K562 (cell line): ENCODE data around the gene ZEB2. TPM values are rescaled to one million over a fixed set of nuclear protein-coding genes. Genes with fewer than 3 reads are reported as not detected.

ENCODE experiments used
- ATAC-seq: fragments of 200-7000 bp; cut with Tn5 transposase; 3 replicates; pipeline ENCODE4 v1.9.1; 2020; ENCODE audit warnings: moderate library complexity
- BruUV-seq: library from RNA; stranded (reverse); fragments of 400-500 nt; replicated peaks from 2 replicates; lab custom pipeline; 2021; lab: Mats Ljungman, UMichigan
- CTCF ChIA-PET: fragments of 300-600 bp; formaldehyde crosslinking; extraction: SDS; loops from one replicate; lab custom pipeline; 2021; ENCODE audit warnings: low intra/inter-chr PET ratio; lab: Yijun Ruan, JAX
- POLR2A ChIA-PET: fragments of 300-600, 350-650 bp; sonication (Branson Sonifier 250); formaldehyde crosslinking; extraction: SDS; loops from one replicate; lab custom pipeline; 2021; ENCODE audit warnings: antibody characterized with exemption, inconsistent platforms; lab: Yijun Ruan, JAX
- DNase-seq, 4 experiments: peaks; one replicate each; pipeline versions ENCODE4 v3.0.0 to v3.0.0-alpha.2; 2011 to 2018; ENCODE audit warnings: low spot score in 3 of 4, mixed read lengths in 3 of 4; ENCODE audit errors: extremely low read depth in 1 of 4
- FAIRE-seq: peaks from 2 replicates; lab custom pipeline; 2011; peaks lifted over from hg19 to GRCh38; lab: Jason Lieb, UNC
- H2AFZ ChIP-seq: 2 replicates; pipeline ENCODE4 v1.6.0; 2011; ENCODE audit warnings: low read depth, low read length, control low read depth, inconsistent platforms
- H3K27ac ChIP-seq: fragments of 200-600 bp; 3 replicates; pipeline ENCODE4 v1.8.0; 2011; ENCODE audit warnings: low read depth, mild to moderate bottlenecking, control low read depth, inconsistent platforms, low read length, moderate library complexity, mixed read lengths; ENCODE audit errors: extremely low read depth
- H3K27me3 ChIP-seq, 2 experiments: fragments of 300-600 bp in 1 of 2; 2 replicates in 1 of 2; 3 replicates in 1 of 2; pipeline versions ENCODE4 v1.6.0 to v1.8.0; 2011; ENCODE audit warnings: inconsistent platforms in 2 of 2, low read length in 2 of 2, mild to moderate bottlenecking in 1 of 2, mixed read lengths in 1 of 2, moderate library complexity in 1 of 2; ENCODE audit not compliant: control insufficient read depth in 2 of 2, insufficient read depth in 2 of 2
- H3K36me3 ChIP-seq: fragments of 300-600 bp; 3 replicates; pipeline ENCODE4 v1.8.0; 2011; ENCODE audit warnings: mild to moderate bottlenecking, low read length, inconsistent platforms; ENCODE audit not compliant: control insufficient read depth, insufficient read depth
- H3K4me1 ChIP-seq, 2 experiments: fragments of 200-600 bp in 1 of 2; replicated peaks in 1 of 2; 2 replicates in 1 of 2; 3 replicates in 1 of 2; pipeline versions ENCODE4 v1.5.1 to v1.8.0; 2011; ENCODE audit warnings: inconsistent platforms in 2 of 2, low read length in 2 of 2, mild to moderate bottlenecking in 1 of 2, mixed read lengths in 1 of 2, moderate library complexity in 1 of 2; ENCODE audit not compliant: control insufficient read depth in 2 of 2, insufficient read depth in 2 of 2
- H3K4me2 ChIP-seq: 2 replicates; pipeline ENCODE4 v1.6.1; 2011; ENCODE audit warnings: low read length, control low read depth, inconsistent platforms, mixed read lengths; ENCODE audit not compliant: insufficient read depth
- H3K4me3 ChIP-seq: fragments of 200-600 bp; sonication (generic), shearing (Covaris generic); 2 replicates; pipeline ENCODE4 v1.5.1; 2016; ENCODE audit warnings: control low read depth, inconsistent platforms
- H3K79me2 ChIP-seq: fragments of 200-600 bp; 3 replicates; pipeline ENCODE4 v1.8.0; 2011; ENCODE audit warnings: low read length, inconsistent platforms; ENCODE audit not compliant: control insufficient read depth, insufficient read depth
- H3K9ac ChIP-seq, 2 experiments: 2 replicates each; pipeline versions ENCODE4 v1.6.0 to v1.6.1; 2011; ENCODE audit warnings: low read depth in 2 of 2, low read length in 2 of 2, control low read depth in 1 of 2, inconsistent platforms in 1 of 2, mild to moderate bottlenecking in 1 of 2, mixed read lengths in 1 of 2; ENCODE audit not compliant: insufficient read depth in 1 of 2
- H3K9me1 ChIP-seq: one replicate; pipeline ENCODE4 v1.6.0; 2011; ENCODE audit warnings: inconsistent platforms, mild to moderate bottlenecking, low read length, moderate library complexity; ENCODE audit not compliant: control insufficient read depth, insufficient read depth
- H3K9me3 ChIP-seq: replicated peaks from 2 replicates; pipeline ENCODE4 v1.5.1; 2011; ENCODE audit warnings: low read depth, low read length, inconsistent platforms; ENCODE audit not compliant: control insufficient read depth, insufficient read depth
- H4K20me1 ChIP-seq: replicated peaks from 2 replicates; pipeline ENCODE4 v1.6.1; 2011; ENCODE audit warnings: low read length, inconsistent platforms, mixed read lengths; ENCODE audit not compliant: control insufficient read depth, insufficient read depth
- ARID1B ChIP-seq: fragments of 450-650 bp; IDR thresholded peaks from 2 replicates; pipeline ENCODE4 v1.6.1; 2016; ENCODE audit warnings: antibody characterized with exemption, mild to moderate bottlenecking, inconsistent platforms
- ARNT ChIP-seq, 2 experiments: fragments of 450-650 bp; IDR thresholded peaks; 2 replicates each; pipeline ENCODE4 v1.6.1; 2016; ENCODE audit warnings: mild to moderate bottlenecking in 1 of 2
- CBFA2T2 ChIP-seq: fragments of 450-650 bp; conservative IDR thresholded peaks from 2 replicates; pipeline ENCODE4 v1.6.1; 2017; ENCODE audit warnings: mild to moderate bottlenecking
- CSDE1 ChIP-seq, 2 experiments: fragments of 450-650 bp; IDR thresholded peaks; 2 replicates each; pipeline ENCODE4 v1.6.1; 2016; ENCODE audit warnings: mild to moderate bottlenecking in 1 of 2
- DPF2 ChIP-seq: fragments of 450-650 bp; IDR thresholded peaks from 2 replicates; pipeline ENCODE4 v1.6.1; 2016
- EP400 ChIP-seq: fragments of 450-650 bp; IDR thresholded peaks from 2 replicates; pipeline ENCODE4 v1.6.1; 2017; ENCODE audit warnings: antibody characterized with exemption, mild to moderate bottlenecking, moderate library complexity
- HSF4 ChIP-seq: fragments of 250-450 bp; sonication (Bioruptor Pico); IDR thresholded peaks from 2 replicates; pipeline ENCODE4 v2.1.2; 2022; ENCODE audit warnings: mild to moderate bottlenecking, moderate library complexity, borderline replicate concordance
- PML ChIP-seq: IDR thresholded peaks from 2 replicates; pipeline ENCODE4 v1.6.1; 2012; ENCODE audit warnings: low read length, inconsistent platforms
- YY1 ChIP-seq, 3 experiments: IDR thresholded peaks; 2 replicates each; pipeline ENCODE4 v1.6.1; 2011; ENCODE audit warnings: low read length in 2 of 3, mild to moderate bottlenecking in 2 of 3, moderate library complexity in 2 of 3, borderline replicate concordance in 1 of 3, control low read depth in 1 of 3, low read depth in 1 of 3; ENCODE audit not compliant: insufficient read depth in 3 of 3, insufficient replicate concordance in 2 of 3, control insufficient read depth in 1 of 3, insufficient read length in 1 of 3; ENCODE audit errors: extremely low read depth in 1 of 3
- ZNF780A ChIP-seq: fragments of 250-450 bp; sonication (Bioruptor Pico); IDR thresholded peaks from 2 replicates; pipeline ENCODE4 v1.5.0; 2021; ENCODE audit warnings: mild to moderate bottlenecking
- WGBS: fragments of 100-300 bp; shearing (Covaris generic); methylation state at CpG from one replicate; pipeline ENCODE4 v1.1.6; 2016; ENCODE audit warnings: low coverage, mixed read lengths; ENCODE audit not compliant: insufficient coverage; ENCODE audit errors: missing lambda C conversion rate; 5-methylcytosine and 5-hydroxymethylcytosine counted together
- in situ Hi-C: fragments of 300-500 bp; cut with MboI; formaldehyde crosslinking; loops from 4 replicates; pipeline ENCODE4 v1.15.0; 2018; ENCODE audit warnings: inconsistent platforms, mixed read lengths
- intact Hi-C: fragments of 100-400 bp; cut with micrococcal nuclease; formaldehyde crosslinking; loops from 2 replicates; pipeline ENCODE4 v1.14.2; 2022
- polyA plus RNA-seq, 8 experiments: library from polyadenylated mRNA; depleted of rRNA in 4 of 8; stranded (reverse) in 5 of 8; unstranded in 3 of 8; fragments of >200 nt; fragmentation: Nextera tagmentation in 2 of 8; fragmentation: Illumina TruSeq in 1 of 8; extraction: Ambion mirVana in 2 of 8; extraction: Trizol in 1 of 8; gene quantifications; 2 replicates each; pipeline versions ENCODE4 v1.2.1 to v1.2.3, GENCODE V29; 2011 to 2014; ENCODE audit warnings: inconsistent platforms in 1 of 8, missing spikeins in 1 of 8
- total RNA-seq, 7 experiments: library from RNA; depleted of rRNA in 6 of 7; stranded (reverse); fragments of >200 nt in 6 of 7; fragmentation: Illumina TruSeq in 2 of 7; extraction: Trizol in 2 of 7; gene quantifications; 2 replicates each; pipeline versions ENCODE4 v1.2.1 to v1.2.3, GENCODE V29; 2011 to 2021; ENCODE audit warnings: low replicate concordance in 1 of 7
- TF ChIP-seq, protein P1 (sequence below): fragments of 450-650 bp; formaldehyde crosslinking; IDR thresholded peaks from 2 replicates; pipeline ENCODE4 v1.4.0; 2020; ENCODE audit warnings: mild to moderate bottlenecking
- TF ChIP-seq, protein P2 (sequence below), 2 experiments: fragments of 450-650 bp; IDR thresholded peaks; 2 replicates each; pipeline ENCODE4 v1.6.1; 2018; ENCODE audit warnings: mild to moderate bottlenecking in 2 of 2, low read depth in 1 of 2; ENCODE audit not compliant: partially characterized antibody in 2 of 2
- TF ChIP-seq, protein P3 (sequence below): fragments of 250-450 bp; sonication (Bioruptor Pico); IDR thresholded peaks from 2 replicates; pipeline ENCODE4 v1.5.0; 2021; ENCODE audit warnings: mild to moderate bottlenecking, moderate library complexity

The ZEB2 gene
- total and polyA plus RNA-seq, 9 of the 15 experiments (the other 6 are each of a cell fraction or from before 2014, with no cell fraction given) = 15.1 to 113 (median 72.3) TPM

DNA sequence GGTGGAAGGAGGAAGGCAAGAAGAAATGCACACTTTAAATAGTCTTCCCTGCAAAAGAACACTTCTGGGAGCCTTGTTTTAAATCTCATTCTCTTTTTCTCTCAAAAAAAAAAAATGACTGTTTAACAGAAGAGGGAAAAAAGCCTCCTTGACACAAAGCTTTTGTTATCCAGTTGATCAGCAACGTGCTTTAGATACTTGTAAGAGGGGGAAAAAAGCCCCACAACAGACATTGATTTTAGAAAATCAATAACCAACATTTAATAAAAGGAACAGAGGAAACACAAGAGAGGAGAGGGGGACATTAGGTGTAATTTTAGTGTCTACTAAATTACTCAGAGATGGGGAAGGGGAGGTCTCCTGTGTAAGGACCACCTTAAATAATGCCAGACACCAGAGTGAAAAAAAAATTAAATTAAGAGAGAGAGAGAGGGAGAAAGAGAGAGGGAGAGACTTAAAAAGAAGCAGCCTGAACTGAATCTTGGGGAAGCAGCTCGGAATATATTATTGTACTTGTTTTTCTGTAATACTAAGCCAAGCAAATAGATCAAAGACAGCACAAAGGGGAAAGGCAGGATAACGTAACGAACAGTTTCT is 4.7 kb downstream of the ZEB2 start:
- Histone ChIP-seq H3K4me1 (peaks cover 22 to 40% of the 10 kb centered on the region in 2 experiments), H3K36me3 (peaks cover 60% of the 10 kb centered on the region), H2AFZ (no peak overlapping the region), H3K9me3 (no peaks in the 10 kb centered on the region), H3K27ac (peak overlapping the region; percentile 95), H4K20me1 (peaks cover 25% of the 10 kb centered on the region), H3K4me3 (peak overlapping the region; percentile 91), H3K9ac (peak overlapping the region; percentile 96 to 97), H3K27me3 (no peaks in the 10 kb centered on the region), H3K4me2 (peak overlapping the region; percentile 80), H3K9me1 (no peaks in the 10 kb centered on the region), H3K79me2 (peaks cover 98% of the 10 kb centered on the region)
- in situ Hi-C loops = no loop called here
- CTCF ChIA-PET = no interaction called here
- ATAC-seq (no peak), FAIRE-seq (no peak), DNase-seq (no peak)
- POLR2A ChIA-PET = interaction anchor here (0.7 to 1.2 kb wide), 5 partner anchors 8 to 771 kb away, joined by 3 to 4 read pairs (median 3); no protein-coding TSS in a partner anchor
- 6% methylated on average over 4 of the region's 4 CpGs for WGBS
- intact Hi-C loops = no loop called here
- no TSS peak for BruUV-seq
- TF ChIP-seq ZNF780A (CRISPR knock-in tag) = no peak
- TF ChIP-seq YY1 (IDR thresholded peaks at IDR 0.05; ENCODE audit: borderline replicate concordance in 1 of 3, control insufficient read depth in 1 of 3, extremely low read depth in 1 of 3, insufficient read depth in 3 of 3, insufficient read length in 1 of 3, insufficient replicate concordance in 2 of 3, low read depth in 1 of 3, low read length in 2 of 3) = no peak
- TF ChIP-seq ARID1B = peak; percentile 23; the same call in 1 of the 2 replicates
- TF ChIP-seq DPF2 = 0 out of 2 replicates have a peak, but pooled peaks have one; percentile 8
- TF ChIP-seq PML = no peak
- TF ChIP-seq CSDE1 (IDR thresholded peaks at IDR 0.05) = 0 out of 4 replicates have a peak, but pooled peaks of 1 of the 2 experiments have one; percentile 65
- TF ChIP-seq HSF4 (CRISPR knock-in tag) = no peak
- no peak for TF ChIP-seq CBFA2T2
- TF ChIP-seq ARNT (IDR thresholded peaks at IDR 0.05) = 0 out of 4 replicates have a peak, but pooled peaks of 1 of the 2 experiments have one; percentile 54
- TF ChIP-seq, protein P1, sequence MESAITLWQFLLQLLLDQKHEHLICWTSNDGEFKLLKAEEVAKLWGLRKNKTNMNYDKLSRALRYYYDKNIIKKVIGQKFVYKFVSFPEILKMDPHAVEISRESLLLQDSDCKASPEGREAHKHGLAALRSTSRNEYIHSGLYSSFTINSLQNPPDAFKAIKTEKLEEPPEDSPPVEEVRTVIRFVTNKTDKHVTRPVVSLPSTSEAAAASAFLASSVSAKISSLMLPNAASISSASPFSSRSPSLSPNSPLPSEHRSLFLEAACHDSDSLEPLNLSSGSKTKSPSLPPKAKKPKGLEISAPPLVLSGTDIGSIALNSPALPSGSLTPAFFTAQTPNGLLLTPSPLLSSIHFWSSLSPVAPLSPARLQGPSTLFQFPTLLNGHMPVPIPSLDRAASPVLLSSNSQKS (CRISPR knock-in tag) = no peak
- TF ChIP-seq, protein P2, sequence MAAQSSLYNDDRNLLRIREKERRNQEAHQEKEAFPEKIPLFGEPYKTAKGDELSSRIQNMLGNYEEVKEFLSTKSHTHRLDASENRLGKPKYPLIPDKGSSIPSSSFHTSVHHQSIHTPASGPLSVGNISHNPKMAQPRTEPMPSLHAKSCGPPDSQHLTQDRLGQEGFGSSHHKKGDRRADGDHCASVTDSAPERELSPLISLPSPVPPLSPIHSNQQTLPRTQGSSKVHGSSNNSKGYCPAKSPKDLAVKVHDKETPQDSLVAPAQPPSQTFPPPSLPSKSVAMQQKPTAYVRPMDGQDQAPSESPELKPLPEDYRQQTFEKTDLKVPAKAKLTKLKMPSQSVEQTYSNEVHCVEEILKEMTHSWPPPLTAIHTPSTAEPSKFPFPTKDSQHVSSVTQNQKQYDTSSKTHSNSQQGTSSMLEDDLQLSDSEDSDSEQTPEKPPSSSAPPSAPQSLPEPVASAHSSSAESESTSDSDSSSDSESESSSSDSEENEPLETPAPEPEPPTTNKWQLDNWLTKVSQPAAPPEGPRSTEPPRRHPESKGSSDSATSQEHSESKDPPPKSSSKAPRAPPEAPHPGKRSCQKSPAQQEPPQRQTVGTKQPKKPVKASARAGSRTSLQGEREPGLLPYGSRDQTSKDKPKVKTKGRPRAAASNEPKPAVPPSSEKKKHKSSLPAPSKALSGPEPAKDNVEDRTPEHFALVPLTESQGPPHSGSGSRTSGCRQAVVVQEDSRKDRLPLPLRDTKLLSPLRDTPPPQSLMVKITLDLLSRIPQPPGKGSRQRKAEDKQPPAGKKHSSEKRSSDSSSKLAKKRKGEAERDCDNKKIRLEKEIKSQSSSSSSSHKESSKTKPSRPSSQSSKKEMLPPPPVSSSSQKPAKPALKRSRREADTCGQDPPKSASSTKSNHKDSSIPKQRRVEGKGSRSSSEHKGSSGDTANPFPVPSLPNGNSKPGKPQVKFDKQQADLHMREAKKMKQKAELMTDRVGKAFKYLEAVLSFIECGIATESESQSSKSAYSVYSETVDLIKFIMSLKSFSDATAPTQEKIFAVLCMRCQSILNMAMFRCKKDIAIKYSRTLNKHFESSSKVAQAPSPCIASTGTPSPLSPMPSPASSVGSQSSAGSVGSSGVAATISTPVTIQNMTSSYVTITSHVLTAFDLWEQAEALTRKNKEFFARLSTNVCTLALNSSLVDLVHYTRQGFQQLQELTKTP (IDR thresholded peaks at IDR 0.05; ENCODE audit: low read depth in 1 of 2, partially characterized antibody in 2 of 2) = peak in 1 of 2 experiments; percentile 72
- TF ChIP-seq EP400 = 0 out of 2 replicates have a peak, but pooled peaks have one; percentile 26
- TF ChIP-seq, protein P3, sequence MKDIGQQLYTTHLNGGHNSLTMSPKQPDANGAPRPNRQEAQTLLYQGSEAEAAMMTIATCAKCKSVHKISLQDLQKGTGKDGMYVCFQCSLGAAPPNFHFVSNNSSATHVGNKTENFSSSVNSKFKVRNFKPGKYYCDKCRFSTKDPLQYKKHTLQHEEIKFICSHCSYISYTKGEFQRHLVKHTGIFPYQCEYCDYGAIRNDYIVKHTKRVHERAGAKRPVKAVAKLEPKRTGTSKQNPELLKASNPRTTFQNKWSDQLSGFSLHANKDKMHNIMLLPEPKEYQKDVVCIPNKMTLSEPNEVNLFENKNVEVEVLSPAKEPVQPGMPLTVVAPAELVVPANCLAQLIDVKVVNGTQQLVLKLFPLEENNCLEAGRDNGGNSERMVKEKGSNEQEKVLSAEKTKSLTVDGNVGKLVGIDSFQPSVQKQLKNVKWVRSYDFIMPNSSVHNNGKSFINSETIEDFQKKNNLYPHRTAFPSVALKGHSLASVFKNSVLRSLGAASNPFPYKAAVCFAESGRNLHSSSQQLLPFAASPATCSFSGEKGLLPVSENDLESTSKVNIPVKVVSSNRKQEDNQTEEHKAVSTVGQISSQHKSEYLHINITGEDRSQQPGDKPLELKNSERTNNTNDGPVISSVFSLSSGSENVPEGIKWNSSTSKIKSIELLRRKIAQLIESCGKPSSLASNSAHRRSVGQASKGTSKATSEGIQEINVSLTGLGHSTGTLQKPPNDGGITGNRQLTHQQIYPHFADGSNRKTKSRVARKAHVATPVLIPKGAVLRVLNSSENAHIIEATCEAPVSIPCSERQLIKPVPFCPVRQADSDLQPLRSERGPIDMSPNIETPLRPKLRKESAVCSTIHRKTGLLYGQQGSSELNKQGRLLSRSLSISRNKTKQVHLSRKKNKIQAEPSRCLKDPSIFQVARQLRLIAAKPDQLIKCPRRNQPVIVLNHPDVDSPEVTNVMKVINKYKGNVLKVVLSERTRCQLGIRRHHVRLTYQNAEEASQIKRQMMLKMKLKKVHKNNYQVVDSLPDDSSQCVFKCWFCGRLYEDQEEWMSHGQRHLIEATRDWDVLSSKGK = no peak
